Smooth muscle cell (in vitro differentiated cells): Measurements from ENCODE around the gene CANT1. TPM values are rescaled to one million over a fixed set of nuclear protein-coding genes. Genes with fewer than 3 reads are reported as not detected.
A peak's percentile ranks its signal among the peaks of the same experiment; 100 is the strongest.

Experiments
- DNase-seq: peaks from one replicate; lab custom pipeline; 2025; ENCODE audit not compliant: unreplicated experiment; lab: John Stamatoyannopoulos, UW
- H2AFZ ChIP-seq: fragments of 200-600 bp; sonication (generic); 2 replicates; pipeline ENCODE4 v1.6.0; 2016; ENCODE audit warnings: antibody characterized with exemption, low read depth, mild to moderate bottlenecking
- H3F3A ChIP-seq: fragments of 200-600 bp; sonication (generic); 2 replicates; pipeline ENCODE4 v1.6.0; 2017; ENCODE audit warnings: antibody characterized with exemption, low read depth
- H3K27ac ChIP-seq: fragments of 200-600 bp; sonication (generic); 2 replicates; pipeline ENCODE4 v1.5.1; 2016; ENCODE audit warnings: low read depth, mild to moderate bottlenecking
- H3K27me3 ChIP-seq: fragments of 200-600 bp; sonication (generic); 2 replicates; pipeline ENCODE4 v1.6.1; 2016; ENCODE audit warnings: low read depth, mild to moderate bottlenecking
- H3K36me3 ChIP-seq: fragments of 200-600 bp; sonication (generic); 2 replicates; pipeline ENCODE4 v1.5.1; 2016; ENCODE audit warnings: low read depth
- H3K4me1 ChIP-seq: fragments of 200-600 bp; sonication (generic); 2 replicates; pipeline ENCODE4 v1.5.1; 2016; ENCODE audit warnings: low read depth
- H3K4me2 ChIP-seq: fragments of 200-600 bp; sonication (generic); 2 replicates; pipeline ENCODE4 v1.6.0; 2016; ENCODE audit warnings: mild to moderate bottlenecking
- H3K4me3 ChIP-seq: fragments of 200-600 bp; sonication (generic); 2 replicates; pipeline ENCODE4 v1.5.1; 2016; ENCODE audit warnings: mild to moderate bottlenecking
- H3K79me2 ChIP-seq: fragments of 200-600 bp; sonication (generic); 2 replicates; pipeline ENCODE4 v1.6.0; 2016; ENCODE audit warnings: low read depth, mild to moderate bottlenecking
- H3K9ac ChIP-seq: fragments of 200-600 bp; sonication (generic); 2 replicates; pipeline ENCODE4 v1.6.0; 2016; ENCODE audit warnings: low read depth
- H3K9me3 ChIP-seq: fragments of 200-600 bp; sonication (generic); replicated peaks from 2 replicates; pipeline ENCODE4 v1.5.1; 2016; ENCODE audit warnings: low read depth
- H4K20me1 ChIP-seq: fragments of 200-600 bp; sonication (generic); 2 replicates; pipeline ENCODE4 v1.6.0; 2016; ENCODE audit warnings: low read depth
- WGBS: methylation state at CpG from one replicate; pipeline ENCODE4 v1.1.7; 2016; ENCODE audit warnings: low lambda C conversion rate; 5-methylcytosine and 5-hydroxymethylcytosine counted together
- polyA plus RNA-seq: library from polyadenylated mRNA; unstranded; fragments of >200 nt; fragmentation: Nextera tagmentation; extraction: Ambion mirVana; gene quantifications from 2 replicates; pipeline ENCODE4 v1.2.1, GENCODE V29; 2016
- total RNA-seq: library from RNA; depleted of rRNA; stranded (reverse); fragments of >200 nt; gene quantifications from 2 replicates; pipeline ENCODE4 v1.2.3, GENCODE V29; 2014
- TF ChIP-seq, protein P1 (sequence below): fragments of 200-600 bp; sonication (generic); IDR thresholded peaks from 2 replicates; pipeline ENCODE4 v1.5.1; 2017; ENCODE audit warnings: borderline replicate concordance, mild to moderate bottlenecking, antibody characterized with exemption; ENCODE audit not compliant: insufficient read depth, poor library complexity, severe bottlenecking

The CANT1 gene
- total and polyA plus RNA-seq, 2 experiments from 2014 or later, result 38.3 to 42.1 TPM

DNA sequence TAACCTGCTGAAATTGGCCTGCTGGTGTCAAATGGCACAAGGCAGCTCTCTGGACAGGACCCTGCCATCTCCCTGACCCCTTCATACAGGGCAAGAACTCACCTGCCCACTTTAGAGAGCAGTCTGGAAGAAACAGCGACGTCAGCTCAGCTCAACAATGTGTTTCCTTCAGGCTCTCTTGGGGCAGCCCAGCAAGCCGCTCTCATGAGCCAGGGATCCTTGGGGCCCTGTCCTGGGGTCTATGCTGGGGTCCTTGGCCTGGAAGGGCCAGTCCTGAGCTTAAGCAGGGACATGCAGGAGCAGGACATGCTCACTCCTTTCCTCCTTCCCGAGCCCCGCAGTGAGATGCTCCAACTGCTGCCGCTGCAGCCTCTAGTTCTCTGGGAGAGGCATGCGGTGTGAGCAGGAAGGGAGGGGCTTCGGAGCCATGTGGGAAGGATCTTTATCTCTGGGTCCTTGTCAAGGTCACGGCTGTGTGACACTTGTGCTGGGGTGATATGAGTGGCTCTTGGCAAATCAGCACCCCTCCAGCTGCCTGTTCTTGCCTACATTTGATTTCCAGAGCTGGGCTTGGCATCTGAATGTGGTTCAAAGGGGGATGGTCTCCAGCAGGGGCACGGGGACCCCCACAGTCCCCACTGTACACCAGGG lies 17.8 kb upstream of the CANT1 start:
- Histone ChIP-seq H3K9ac (no peak overlapping the region), H3K4me2 (peak overlapping the region; percentile 54), H3K36me3 (no peaks in the 10 kb centered on the region), H3K4me3 (no peak overlapping the region), H3K9me3 (no peaks in the 10 kb centered on the region), H3K27me3 (no peaks in the 10 kb centered on the region), H3K4me1 (peaks cover 16% of the 10 kb centered on the region), H3K79me2 (no peaks in the 10 kb centered on the region), H2AFZ (no peak overlapping the region), H4K20me1 (no peaks in the 10 kb centered on the region), H3K27ac (no peak overlapping the region), H3F3A (no peaks in the 10 kb centered on the region)
- WGBS, result 51% methylated on average over 10 of the region's 10 CpGs
- no peak for DNase-seq
- TF ChIP-seq, protein P1, sequence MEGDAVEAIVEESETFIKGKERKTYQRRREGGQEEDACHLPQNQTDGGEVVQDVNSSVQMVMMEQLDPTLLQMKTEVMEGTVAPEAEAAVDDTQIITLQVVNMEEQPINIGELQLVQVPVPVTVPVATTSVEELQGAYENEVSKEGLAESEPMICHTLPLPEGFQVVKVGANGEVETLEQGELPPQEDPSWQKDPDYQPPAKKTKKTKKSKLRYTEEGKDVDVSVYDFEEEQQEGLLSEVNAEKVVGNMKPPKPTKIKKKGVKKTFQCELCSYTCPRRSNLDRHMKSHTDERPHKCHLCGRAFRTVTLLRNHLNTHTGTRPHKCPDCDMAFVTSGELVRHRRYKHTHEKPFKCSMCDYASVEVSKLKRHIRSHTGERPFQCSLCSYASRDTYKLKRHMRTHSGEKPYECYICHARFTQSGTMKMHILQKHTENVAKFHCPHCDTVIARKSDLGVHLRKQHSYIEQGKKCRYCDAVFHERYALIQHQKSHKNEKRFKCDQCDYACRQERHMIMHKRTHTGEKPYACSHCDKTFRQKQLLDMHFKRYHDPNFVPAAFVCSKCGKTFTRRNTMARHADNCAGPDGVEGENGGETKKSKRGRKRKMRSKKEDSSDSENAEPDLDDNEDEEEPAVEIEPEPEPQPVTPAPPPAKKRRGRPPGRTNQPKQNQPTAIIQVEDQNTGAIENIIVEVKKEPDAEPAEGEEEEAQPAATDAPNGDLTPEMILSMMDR, result no peak

- DNase-seq, result no peak
- 81% methylated on average over 16 of the region's 16 CpGs for WGBS
- Histone ChIP-seq H4K20me1 (no peaks in the 10 kb centered on the region), H3K9ac (no peak overlapping the region), H3K4me3 (no peak overlapping the region), H3F3A (no peaks in the 10 kb centered on the region), H3K4me2 (peak overlapping the region; percentile 27), H2AFZ (no peak overlapping the region), H3K4me1 (peaks cover 16% of the 10 kb centered on the region), H3K79me2 (no peaks in the 10 kb centered on the region), H3K9me3 (no peaks in the 10 kb centered on the region), H3K36me3 (no peaks in the 10 kb centered on the region), H3K27ac (no peak overlapping the region), H3K27me3 (no peaks in the 10 kb centered on the region)
- TF ChIP-seq, protein P1, result no peak
These were observed 17.1 kb upstream of the CANT1 start for GRCh38 chr17:79026376-79027273.

GRCh38 chr17:79024901-79025737 lies 15.6 kb upstream of the CANT1 start:
- H3K4me1 ChIP-seq, result peaks cover 16% of the 10 kb centered on the region
- H3K36me3 ChIP-seq, result no peaks in the 10 kb centered on the region
- H3K4me2 ChIP-seq, result peak overlapping the region; percentile 99
- H3F3A ChIP-seq, result no peaks in the 10 kb centered on the region
- H2AFZ ChIP-seq, result peak overlapping the region; percentile 91
- H3K27ac ChIP-seq, result no peak overlapping the region
- no peaks in the 10 kb centered on the region for H3K27me3 ChIP-seq
- TF ChIP-seq, protein P1, result no peak
- no peaks in the 10 kb centered on the region for H4K20me1 ChIP-seq
- 81% methylated on average over 31 of the region's 31 CpGs for WGBS
- no peak overlapping the region for H3K9ac ChIP-seq
- no peaks in the 10 kb centered on the region for H3K9me3 ChIP-seq
- H3K4me3 ChIP-seq, result peak overlapping the region; percentile 77
- no peak for DNase-seq
- H3K79me2 ChIP-seq, result no peaks in the 10 kb centered on the region
